ENCODE results near the gene R3HCC1L.

The R3HCC1L gene

DNA sequence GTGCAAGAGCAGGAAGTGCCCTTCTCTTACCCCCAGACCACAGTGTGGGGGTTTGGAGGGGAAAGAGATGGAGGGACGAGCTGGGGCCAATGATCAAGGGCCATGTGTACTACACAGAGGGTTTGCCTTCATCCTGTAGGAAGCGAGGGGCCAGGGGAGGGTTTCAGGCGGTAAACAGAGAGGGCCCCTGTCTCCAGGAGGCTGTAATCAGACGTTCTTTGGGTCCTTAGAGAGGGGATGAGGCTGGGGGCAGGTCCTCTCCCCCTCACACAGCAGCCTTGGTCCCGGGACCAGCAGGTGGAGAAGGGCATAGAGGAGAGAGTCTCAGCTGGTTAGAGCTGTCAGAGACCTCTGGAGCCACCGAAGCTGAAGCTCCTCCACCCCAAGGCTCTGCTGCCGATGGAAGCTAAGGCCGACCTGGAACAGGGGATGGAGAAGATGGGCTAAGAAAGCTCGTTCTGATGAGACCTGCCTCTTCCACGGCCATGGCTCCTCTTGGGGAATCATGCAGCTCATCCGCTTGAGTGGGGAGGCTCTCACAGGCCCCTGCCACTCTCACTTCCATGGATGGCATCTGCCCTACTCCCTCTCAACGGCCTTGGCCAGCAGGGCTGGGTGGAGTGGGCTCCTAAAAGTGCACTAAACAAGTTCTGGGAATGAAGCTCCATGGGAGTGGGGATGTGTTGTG is 130.1 kb downstream of the R3HCC1L start:
- ChIA-PET POLR2A (no interaction called here), CTCF (interaction anchor here (1.2 to 4.0 kb wide), 5 partner anchors 10 to 67 kb away, joined by 3 to 27 read pairs (median 6); no protein-coding TSS in a partner anchor)
- Histone ChIP-seq H3K27ac (ENCODE audit: insufficient read depth in 1 of 2, low read depth in 1 of 2, low read length in 2 of 2, poor library complexity in 1 of 2, severe bottlenecking in 2 of 2) (no peak overlapping the region), H3K4me1 (ENCODE audit: control extremely low read depth in 1 of 4, control insufficient read depth in 4 of 4, insufficient read depth in 4 of 4, low read length in 3 of 4) (peaks cover 0 to 22% (median 19%) of the 10 kb centered on the region in 4 experiments), H3K27me3 (replicated peaks in 2 of 5; ENCODE audit: control insufficient read depth in 4 of 5, insufficient read depth in 5 of 5, low read length in 4 of 5) (peaks cover 0 to 7% (median 0%) of the 10 kb centered on the region in 5 experiments), H3K36me3 (ENCODE audit: control insufficient read depth in 4 of 4, insufficient read depth in 4 of 4, low read length in 3 of 4) (no peaks in the 10 kb centered on the region), H3K9me3 (ENCODE audit: control extremely low read depth in 1 of 5, control insufficient read depth in 4 of 5, insufficient read depth in 2 of 5, low read depth in 1 of 5, low read length in 4 of 5) (no peaks in the 10 kb centered on the region), H3K4me3 (ENCODE audit: control insufficient read depth in 1 of 7, extremely low read depth in 1 of 7, insufficient read depth in 4 of 7, low read depth in 2 of 7, low read length in 6 of 7) (no peak overlapping the region)
- 75% methylated on average over 6 of the region's 12 CpGs for WGBS (ENCODE audit: insufficient coverage)
- peak in 2 of 3 donors; percentile 28 to 29 for DNase-seq

DNA sequence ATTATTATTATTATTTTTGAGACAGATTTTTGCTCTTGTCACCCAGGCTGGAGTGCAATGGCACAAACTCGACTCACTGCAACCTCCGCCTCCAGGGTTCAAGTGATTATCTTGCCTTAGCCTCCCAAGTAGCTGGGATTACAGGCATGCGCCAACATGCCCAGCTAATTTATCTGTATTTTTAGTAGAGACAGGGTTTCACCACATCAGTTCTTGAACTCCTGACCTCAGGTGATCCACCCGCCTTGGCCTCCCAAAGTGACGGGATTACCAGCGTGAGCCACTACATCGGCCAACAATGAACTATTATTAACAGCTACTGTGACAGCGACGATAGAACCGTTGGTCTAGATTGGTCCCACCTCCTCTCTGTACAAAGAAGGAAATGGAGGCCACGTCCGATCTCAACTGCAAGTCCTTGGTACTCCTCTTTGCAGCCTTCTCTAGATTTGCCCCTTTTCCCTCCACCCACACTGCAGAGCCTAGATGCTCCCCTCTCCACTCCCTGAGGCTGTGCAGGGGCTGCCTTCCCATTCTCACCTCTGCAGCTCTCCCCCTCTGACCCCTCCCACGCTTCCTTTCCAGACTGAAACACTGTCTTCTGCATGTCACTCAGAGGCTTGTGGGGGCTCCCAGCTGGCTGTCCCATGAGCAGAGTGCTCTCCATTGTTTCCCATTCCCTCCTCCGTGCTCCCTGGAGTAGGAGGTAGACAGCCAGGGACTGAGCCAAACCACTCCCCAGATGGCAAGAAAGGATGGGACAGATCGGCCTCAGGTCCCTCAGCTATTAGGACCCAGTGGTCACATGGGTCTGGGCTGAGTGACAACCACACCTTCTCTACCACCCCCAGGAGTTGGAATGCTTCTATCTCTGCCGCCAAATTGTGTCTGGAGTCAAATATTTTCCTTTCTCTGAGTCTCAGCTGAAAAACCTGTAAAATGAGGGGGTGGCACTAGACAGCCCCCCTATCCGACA is 131.2 kb downstream of the R3HCC1L start:
- H3K4me3 ChIP-seq (ENCODE audit: control insufficient read depth in 1 of 7, extremely low read depth in 1 of 7, insufficient read depth in 4 of 7, low read depth in 2 of 7, low read length in 6 of 7): no peak overlapping the region
- CTCF ChIA-PET: interaction anchor here (0.9 to 2.1 kb wide), 4 partner anchors 11 to 66 kb away, joined by 4 to 8 read pairs (median 6); no protein-coding TSS in a partner anchor

DNA sequence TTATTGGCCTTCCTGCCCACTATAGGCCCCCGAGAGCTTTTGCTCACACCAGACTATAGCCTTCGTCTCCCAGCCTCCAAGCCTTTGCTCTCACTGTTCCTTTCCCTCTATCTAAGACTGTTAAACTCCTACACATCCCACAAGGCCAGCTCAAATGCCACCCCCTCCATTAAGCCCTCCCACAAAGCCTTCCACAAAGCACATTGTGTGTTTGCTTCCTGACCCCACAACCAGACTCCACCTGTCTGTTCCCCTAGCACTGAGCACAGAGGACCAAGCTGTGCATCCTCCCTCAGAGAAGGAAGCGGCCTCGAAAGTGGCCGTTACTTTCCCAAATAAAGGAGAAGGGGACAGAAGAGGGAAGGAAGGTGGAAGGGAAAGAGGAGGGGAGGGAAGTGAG is 132.2 kb downstream of the R3HCC1L start:
- ChIA-PET POLR2A (no interaction called here), CTCF (interaction anchor here (2.1 kb wide), 2 partner anchors 14 to 65 kb away, joined by 5 to 8 read pairs; no protein-coding TSS in a partner anchor)
- WGBS (ENCODE audit: insufficient coverage): 100% methylated on average over 2 of the region's 5 CpGs
- Histone ChIP-seq H3K4me1 (ENCODE audit: control extremely low read depth in 1 of 4, control insufficient read depth in 4 of 4, insufficient read depth in 4 of 4, low read length in 3 of 4) (peaks cover 0 to 22% (median 19%) of the 10 kb centered on the region in 4 experiments), H3K27me3 (replicated peaks in 2 of 5; ENCODE audit: control insufficient read depth in 4 of 5, insufficient read depth in 5 of 5, low read length in 4 of 5) (peaks cover 0 to 14% (median 2%) of the 10 kb centered on the region in 5 experiments), H3K36me3 (ENCODE audit: control insufficient read depth in 4 of 4, insufficient read depth in 4 of 4, low read length in 3 of 4) (no peaks in the 10 kb centered on the region), H3K9me3 (ENCODE audit: control extremely low read depth in 1 of 5, control insufficient read depth in 4 of 5, insufficient read depth in 2 of 5, low read depth in 1 of 5, low read length in 4 of 5) (no peaks in the 10 kb centered on the region), H3K4me3 (ENCODE audit: control insufficient read depth in 1 of 7, extremely low read depth in 1 of 7, insufficient read depth in 4 of 7, low read depth in 2 of 7, low read length in 6 of 7) (no peak overlapping the region), H3K27ac (ENCODE audit: insufficient read depth in 1 of 2, low read depth in 1 of 2, low read length in 2 of 2, poor library complexity in 1 of 2, severe bottlenecking in 2 of 2) (no peak overlapping the region)
- no peak for DNase-seq

More for the DNA sequence above, 131.2 kb downstream of the R3HCC1L start:
- POLR2A ChIA-PET: no interaction called here
- H3K27ac ChIP-seq (ENCODE audit: insufficient read depth in 1 of 2, low read depth in 1 of 2, low read length in 2 of 2, poor library complexity in 1 of 2, severe bottlenecking in 2 of 2): no peak overlapping the region
- H3K36me3 ChIP-seq (ENCODE audit: control insufficient read depth in 4 of 4, insufficient read depth in 4 of 4, low read length in 3 of 4): no peaks in the 10 kb centered on the region
- no peaks in the 10 kb centered on the region for H3K9me3 ChIP-seq (ENCODE audit: control extremely low read depth in 1 of 5, control insufficient read depth in 4 of 5, insufficient read depth in 2 of 5, low read depth in 1 of 5, low read length in 4 of 5)
- peaks cover 0 to 22% (median 19%) of the 10 kb centered on the region in 4 experiments for H3K4me1 ChIP-seq (ENCODE audit: control extremely low read depth in 1 of 4, control insufficient read depth in 4 of 4, insufficient read depth in 4 of 4, low read length in 3 of 4)
- peaks cover 0 to 12% (median 2%) of the 10 kb centered on the region in 5 experiments for H3K27me3 ChIP-seq (replicated peaks in 2 of 5; ENCODE audit: control insufficient read depth in 4 of 5, insufficient read depth in 5 of 5, low read length in 4 of 5)
- WGBS (ENCODE audit: insufficient coverage): 93% methylated on average over 14 of the region's 17 CpGs
- DNase-seq: no peak

DNA sequence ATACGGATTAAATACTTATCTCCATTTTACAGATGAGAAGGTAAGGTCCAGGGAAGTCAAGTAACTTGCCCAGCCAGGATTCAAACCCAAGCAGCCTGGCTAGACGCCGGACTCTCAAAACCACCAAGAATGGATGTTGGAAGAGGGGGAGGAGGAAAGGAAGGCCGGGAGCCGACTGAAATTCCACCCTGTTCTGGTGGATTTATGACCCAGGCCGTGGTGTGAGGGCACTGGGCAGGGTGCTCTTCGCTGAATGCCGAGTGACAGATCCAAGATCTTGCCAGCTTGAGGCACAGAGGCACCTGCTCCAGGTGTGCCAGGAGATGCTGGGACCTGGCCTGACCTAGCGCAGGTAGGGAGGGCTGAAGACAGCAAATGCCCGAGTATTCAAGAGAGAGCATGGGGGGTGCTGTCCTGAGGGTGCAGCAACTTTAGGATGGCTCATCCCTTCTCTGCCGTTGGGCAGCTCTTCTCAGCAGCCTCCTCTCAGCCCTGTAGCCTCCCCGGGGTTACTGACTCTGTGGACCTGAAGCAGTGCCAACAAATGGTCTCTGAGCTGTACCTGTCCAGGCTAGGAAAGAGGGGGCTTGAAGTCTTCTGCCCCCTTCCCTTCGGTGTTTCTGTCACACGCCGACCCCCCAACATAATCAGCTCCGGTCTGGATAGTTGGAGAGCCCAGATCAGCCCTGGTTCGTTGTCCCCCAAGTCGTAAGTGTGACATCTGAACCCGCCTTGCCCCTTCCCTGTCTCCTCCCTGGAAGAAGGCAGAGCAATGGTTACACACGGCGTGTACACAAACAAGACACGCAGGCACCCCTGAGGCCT is 132.8 kb downstream of the R3HCC1L start:
- H3K27ac ChIP-seq (ENCODE audit: insufficient read depth in 1 of 2, low read depth in 1 of 2, low read length in 2 of 2, poor library complexity in 1 of 2, severe bottlenecking in 2 of 2): no peak overlapping the region
- CTCF ChIA-PET: interaction anchor here (1.1 to 2.1 kb wide), 3 partner anchors 14 to 156 kb away, joined by 3 to 8 read pairs (median 5); no protein-coding TSS in a partner anchor
- POLR2A ChIA-PET: interaction anchor here (0.6 kb wide), 1 partner anchor 184 kb away, joined by 3 read pairs; no protein-coding TSS in a partner anchor
- peaks cover 0 to 14% (median 2%) of the 10 kb centered on the region in 5 experiments for H3K27me3 ChIP-seq (replicated peaks in 2 of 5; ENCODE audit: control insufficient read depth in 4 of 5, insufficient read depth in 5 of 5, low read length in 4 of 5)
- peak in 2 of 3 donors; percentile 20 to 45 for DNase-seq
- H3K9me3 ChIP-seq (ENCODE audit: control extremely low read depth in 1 of 5, control insufficient read depth in 4 of 5, insufficient read depth in 2 of 5, low read depth in 1 of 5, low read length in 4 of 5): no peaks in the 10 kb centered on the region
- no peaks in the 10 kb centered on the region for H3K36me3 ChIP-seq (ENCODE audit: control insufficient read depth in 4 of 4, insufficient read depth in 4 of 4, low read length in 3 of 4)
- peaks cover 0 to 22% (median 19%) of the 10 kb centered on the region in 4 experiments for H3K4me1 ChIP-seq (ENCODE audit: control extremely low read depth in 1 of 4, control insufficient read depth in 4 of 4, insufficient read depth in 4 of 4, low read length in 3 of 4)
- WGBS (ENCODE audit: insufficient coverage): 84% methylated on average over 19 of the region's 22 CpGs
- H3K4me3 ChIP-seq (ENCODE audit: control insufficient read depth in 1 of 7, extremely low read depth in 1 of 7, insufficient read depth in 4 of 7, low read depth in 2 of 7, low read length in 6 of 7): peak overlapping the region in 4 of 7 experiments; percentile 38 to 70 (median 50)

DNA sequence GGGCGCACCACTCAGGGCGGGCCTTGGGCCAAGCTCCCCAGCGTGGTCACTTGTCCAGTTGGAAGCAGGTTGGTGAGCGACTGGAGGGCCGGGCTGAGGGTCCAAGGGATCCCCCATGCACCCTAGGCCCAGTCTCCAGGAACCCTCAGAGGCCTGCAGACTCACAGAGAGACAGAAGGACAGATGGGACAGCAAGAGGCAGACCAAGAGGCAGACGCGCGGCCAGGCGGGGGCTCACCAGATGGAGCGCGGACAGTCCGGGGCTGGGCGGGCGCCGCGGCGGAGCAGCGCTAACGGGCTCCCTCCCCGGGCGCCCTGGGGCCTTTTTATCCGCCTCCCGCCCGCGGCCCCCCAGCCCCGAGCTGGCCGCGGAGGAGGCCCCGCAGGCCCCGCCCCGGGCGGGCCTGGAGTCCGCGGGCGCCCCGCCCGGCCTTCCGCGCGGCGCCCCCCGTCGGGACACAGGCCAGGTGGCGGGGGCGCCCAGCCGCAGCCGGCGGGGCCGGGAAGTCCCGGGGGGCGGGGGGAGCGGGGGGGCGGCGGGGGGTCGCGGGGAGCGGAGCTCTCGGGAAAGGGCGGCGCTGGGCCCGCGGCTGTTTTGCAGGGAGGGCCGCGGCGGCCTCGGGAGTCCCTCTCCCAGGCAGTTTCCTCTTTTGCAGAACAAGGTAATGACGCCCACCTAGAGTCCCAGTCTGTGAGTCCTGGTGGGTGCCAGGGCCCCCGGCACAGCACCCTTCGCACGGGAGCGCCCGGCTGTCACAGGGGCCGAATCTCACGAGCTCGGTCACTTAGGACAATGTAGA is 133.6 kb downstream of the R3HCC1L start, which contains the start of gene LOXL4:
Gene LOXL4, minus strand, starts transcription at position 301 of the 800 bp plus-strand sequence. CDS start 5,175 bp downstream, outside the sequence.
- Histone ChIP-seq H3K27me3 (replicated peaks in 2 of 5; ENCODE audit: control insufficient read depth in 4 of 5, insufficient read depth in 5 of 5, low read length in 4 of 5) (peaks cover 0 to 14% (median 2%) of the 10 kb centered on the region in 5 experiments), H3K27ac (ENCODE audit: insufficient read depth in 1 of 2, low read depth in 1 of 2, low read length in 2 of 2, poor library complexity in 1 of 2, severe bottlenecking in 2 of 2) (no peak within 1 kb of the TSS), H3K9me3 (ENCODE audit: control extremely low read depth in 1 of 5, control insufficient read depth in 4 of 5, insufficient read depth in 2 of 5, low read depth in 1 of 5, low read length in 4 of 5) (no peaks in the 10 kb centered on the region), H3K4me3 (ENCODE audit: control insufficient read depth in 1 of 7, extremely low read depth in 1 of 7, insufficient read depth in 4 of 7, low read depth in 2 of 7, low read length in 6 of 7) (peak within 1 kb of the TSS; percentile 23 to 82 (median 56)), H3K4me1 (ENCODE audit: control extremely low read depth in 1 of 4, control insufficient read depth in 4 of 4, insufficient read depth in 4 of 4, low read length in 3 of 4) (peaks cover 0 to 22% (median 19%) of the 10 kb centered on the region in 4 experiments), H3K36me3 (ENCODE audit: control insufficient read depth in 4 of 4, insufficient read depth in 4 of 4, low read length in 3 of 4) (no peaks in the 10 kb centered on the region)
- POLR2A ChIA-PET: interaction anchor here (0.6 kb wide), 1 partner anchor 185 kb away, joined by 3 read pairs; no protein-coding TSS in a partner anchor
- peak; percentile 40 to 85 (median 82) for DNase-seq
- CTCF ChIA-PET: interaction anchor here (1.1 to 1.8 kb wide), 2 partner anchors 41 to 156 kb away, joined by 3 to 7 read pairs; no protein-coding TSS in a partner anchor
- 10% methylated on average over 37 of the region's 75 CpGs for WGBS (ENCODE audit: insufficient coverage)
